ENCODE data around the gene MAMLD1.

MAMLD1 gene

GRCh38 chrX:150476164-150476699 is 113.1 kb downstream of the MAMLD1 start:
- H3K4me3 ChIP-seq (ENCODE audit: control insufficient read depth, low read depth, low read length) = no peak overlapping the region
- TF ChIP-seq CTCF (IDR thresholded peaks at IDR 0.05; ENCODE audit: control insufficient read depth, insufficient read depth, low read depth, low read length, missing control alignments) = no peak
- peak; percentile 11 for DNase-seq (ENCODE audit: low read depth)

DNA sequence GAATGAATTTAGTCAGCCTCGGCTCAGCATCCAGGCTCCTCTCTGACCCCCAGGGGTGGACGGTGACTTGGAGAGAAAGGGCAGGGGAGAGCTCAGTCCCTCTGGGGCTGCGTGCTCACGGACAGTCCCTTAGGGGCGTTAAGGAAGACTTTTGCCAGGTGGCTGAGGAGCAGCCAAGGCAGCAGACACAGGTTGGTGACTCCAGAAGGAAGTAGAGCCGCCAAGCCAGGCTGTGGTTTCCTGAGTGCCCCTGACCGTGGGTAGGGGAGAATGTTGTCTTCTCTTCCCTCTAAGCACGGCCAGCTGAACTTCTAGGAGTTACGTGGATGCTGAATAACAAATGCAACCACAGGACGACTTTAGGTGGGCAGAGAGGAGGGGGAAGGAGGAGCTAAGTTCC is 114.3 kb downstream of the MAMLD1 start:
- TF ChIP-seq CTCF (IDR thresholded peaks at IDR 0.05; ENCODE audit: control insufficient read depth, insufficient read depth, low read depth, low read length, missing control alignments) = no peak
- H3K4me3 ChIP-seq (ENCODE audit: control insufficient read depth, low read depth, low read length) = no peak overlapping the region
- no peak for DNase-seq (ENCODE audit: low read depth)

GRCh38 chrX:150478496-150479492 is 115.7 kb downstream of the MAMLD1 start:
- H3K4me3 ChIP-seq (ENCODE audit: control insufficient read depth, low read depth, low read length) = no peak overlapping the region
- TF ChIP-seq CTCF (IDR thresholded peaks at IDR 0.05; ENCODE audit: control insufficient read depth, insufficient read depth, low read depth, low read length, missing control alignments) = no peak
- no peak for DNase-seq (ENCODE audit: low read depth)

- peak; percentile 10 for DNase-seq (ENCODE audit: low read depth)
- H3K4me3 ChIP-seq (ENCODE audit: control insufficient read depth, low read depth, low read length) = no peak overlapping the region
- no peak for TF ChIP-seq CTCF (IDR thresholded peaks at IDR 0.05; ENCODE audit: control insufficient read depth, insufficient read depth, low read depth, low read length, missing control alignments)
These were observed 119.6 kb downstream of the MAMLD1 start for GRCh38 chrX:150482537-150483206.

GRCh38 chrX:150483356-150483985 is 120.4 kb downstream of the MAMLD1 start:
- no peak for DNase-seq (ENCODE audit: low read depth)

More at GRCh38 chrX:150483356-150483985, 120.4 kb downstream of the MAMLD1 start:
- H3K4me3 ChIP-seq (ENCODE audit: control insufficient read depth, low read depth, low read length) = no peak overlapping the region
- TF ChIP-seq CTCF (IDR thresholded peaks at IDR 0.05; ENCODE audit: control insufficient read depth, insufficient read depth, low read depth, low read length, missing control alignments) = no peak

Measured in AG09309 (cell line).